Activated gamma-delta T cell (primary cell): Measurements from ENCODE around the gene SORD.
"Not testable (repeated sequence)": the region's sequence is repeated elsewhere in the genome, so short reads cannot be mapped to it uniquely, and the experiment has no call there.

Source experiments
- DNase-seq: peaks from one replicate; lab custom pipeline; 2025; lab: John Stamatoyannopoulos, UW

Gene SORD

DNA sequence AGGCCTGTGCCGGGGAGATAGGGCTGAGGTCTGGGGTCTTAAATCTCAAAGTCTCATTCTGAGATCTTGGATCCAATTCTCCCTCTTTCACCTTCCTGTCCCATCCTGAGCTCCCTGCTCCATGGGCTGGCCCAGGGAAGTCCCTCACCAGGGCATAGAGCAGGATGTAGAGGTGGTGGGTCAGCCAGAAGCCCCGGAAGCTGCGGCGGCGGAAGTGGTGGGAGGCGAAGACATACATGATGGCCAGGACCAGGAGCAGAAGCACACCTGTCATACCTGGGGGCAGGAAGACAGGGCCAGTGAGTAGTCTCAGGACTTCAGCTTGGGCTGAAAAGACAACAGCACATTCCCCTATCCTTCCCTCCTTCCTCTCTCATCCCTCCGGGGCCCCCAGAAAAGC lies 74.5 kb downstream of the SORD start:
- DNase-seq: no peak

- DNase-seq: no peak
Measured at GRCh38 chr15:45099549-45100165, 76.7 kb downstream of the SORD start.

- DNase-seq: no peak
Measured at GRCh38 chr15:45100884-45101625, 78.1 kb downstream of the SORD start.

- DNase-seq: no peak
Measured at GRCh38 chr15:45101749-45102148, 78.8 kb downstream of the SORD start.

- DNase-seq: no peak
Measured at GRCh38 chr15:45102226-45102625, 79.2 kb downstream of the SORD start.

DNA sequence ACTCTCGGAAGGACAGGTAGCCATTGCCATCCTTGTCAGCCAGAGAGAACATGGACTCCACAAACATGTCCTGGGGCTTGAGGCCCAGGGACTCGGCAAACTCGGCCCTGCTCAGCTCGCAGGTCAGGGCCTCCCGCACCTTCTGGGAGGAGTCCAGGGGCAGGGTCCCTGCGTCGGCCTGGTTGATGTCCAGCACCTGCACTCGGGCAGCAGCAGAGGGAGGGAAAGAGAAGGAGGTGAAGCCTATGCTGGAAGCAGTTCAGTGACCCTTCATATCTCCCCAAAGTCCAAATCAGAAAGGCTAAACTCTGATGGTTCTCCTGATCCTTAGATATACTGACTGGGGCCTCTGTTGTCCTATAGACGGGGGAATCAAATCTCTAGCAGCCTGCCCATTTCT lies 81.2 kb downstream of the SORD start:
- not testable (repeated sequence) for DNase-seq

DNA sequence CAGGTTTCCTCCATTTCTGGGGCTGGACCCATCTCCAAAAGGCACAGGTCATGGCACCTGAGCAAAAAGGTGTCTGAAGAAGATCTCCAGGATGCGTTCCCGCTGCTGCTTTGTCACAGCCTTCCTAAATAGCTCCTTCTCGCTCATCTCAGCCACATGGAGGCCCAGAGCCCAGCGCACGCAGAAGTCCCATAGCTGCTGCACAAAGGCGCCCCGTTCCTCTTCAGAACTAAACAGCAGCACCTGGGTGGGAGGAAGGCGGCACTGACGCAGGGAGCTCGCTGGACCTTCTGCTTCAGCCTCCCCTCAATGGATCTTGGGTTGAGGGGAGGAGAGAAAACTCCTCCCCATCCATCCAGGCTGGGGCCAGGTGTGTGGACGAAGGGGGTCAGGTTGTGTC lies 82.6 kb downstream of the SORD start:
- DNase-seq: no peak

DNA sequence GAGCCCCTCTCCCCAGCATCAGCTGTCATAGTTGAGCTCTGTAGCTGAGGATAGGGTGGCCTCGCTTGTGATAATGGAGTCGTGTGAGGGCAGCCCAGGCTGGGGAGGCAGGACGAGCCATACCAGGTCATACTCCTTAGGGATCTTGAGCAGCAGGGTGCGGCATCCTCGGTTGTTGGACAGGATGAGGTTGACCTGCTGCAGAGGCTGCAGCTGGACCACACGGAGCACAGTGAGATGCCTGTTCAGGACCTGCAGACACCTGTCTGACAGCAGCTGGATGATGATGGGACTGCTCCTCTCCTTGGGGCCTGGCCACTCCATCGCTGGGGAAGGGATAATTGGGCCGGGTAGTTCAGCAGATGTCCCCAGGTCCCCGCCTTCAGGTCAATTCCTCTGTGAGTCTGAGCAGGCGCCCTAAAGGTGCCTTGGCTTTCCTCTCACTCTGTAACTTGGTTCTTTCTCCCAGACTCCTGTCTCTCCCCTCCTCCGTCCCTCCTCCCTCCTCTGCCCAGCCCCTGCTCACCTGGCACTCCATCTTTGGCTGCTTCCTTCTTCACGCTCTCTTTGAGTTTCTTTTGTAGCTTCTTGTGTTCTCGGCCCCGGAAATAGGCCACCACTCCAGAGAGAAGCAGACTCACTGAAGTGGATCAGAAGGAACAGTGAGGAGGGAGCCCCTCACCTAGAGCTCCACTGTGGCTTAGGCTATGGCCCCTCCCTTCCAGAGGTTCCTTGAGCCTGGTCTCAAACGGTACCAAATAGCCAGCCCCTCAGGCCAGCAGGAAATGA lies 83.2 kb downstream of the SORD start:
- DNase-seq: no peak

DNA sequence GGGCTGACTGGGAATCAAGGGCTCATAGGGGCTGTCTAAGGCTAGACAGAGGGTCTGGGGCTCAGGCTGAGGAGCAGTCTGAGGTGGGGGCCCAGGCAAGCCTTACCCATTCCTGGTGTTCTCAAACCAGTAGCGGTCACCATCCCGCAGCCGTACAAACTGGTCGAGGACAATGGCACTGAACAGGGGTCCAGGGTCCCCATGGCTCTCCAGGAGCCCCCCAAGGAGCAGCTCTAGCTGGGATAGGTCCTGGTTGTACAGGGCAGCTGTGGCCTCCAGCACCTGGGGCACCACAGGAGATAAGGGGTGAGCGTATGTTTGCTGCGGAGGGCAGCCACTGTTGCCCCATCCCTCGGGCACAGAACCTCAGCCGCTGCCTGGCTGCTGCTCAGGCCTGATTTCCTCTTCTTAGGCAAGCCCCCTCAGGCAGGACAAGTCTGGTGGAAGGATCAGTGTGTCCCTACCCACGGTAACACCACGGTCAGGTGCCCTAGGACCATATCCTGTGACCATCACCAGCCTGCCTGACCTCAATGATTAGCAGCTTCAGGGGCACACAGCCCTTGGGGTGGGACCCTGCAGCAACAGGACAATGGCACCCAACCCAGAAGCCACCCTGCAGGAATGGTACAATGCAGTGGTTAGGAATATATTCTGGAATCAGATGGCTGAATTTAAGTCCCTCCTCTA lies 85.1 kb downstream of the SORD start:
- DNase-seq: no peak

DNA sequence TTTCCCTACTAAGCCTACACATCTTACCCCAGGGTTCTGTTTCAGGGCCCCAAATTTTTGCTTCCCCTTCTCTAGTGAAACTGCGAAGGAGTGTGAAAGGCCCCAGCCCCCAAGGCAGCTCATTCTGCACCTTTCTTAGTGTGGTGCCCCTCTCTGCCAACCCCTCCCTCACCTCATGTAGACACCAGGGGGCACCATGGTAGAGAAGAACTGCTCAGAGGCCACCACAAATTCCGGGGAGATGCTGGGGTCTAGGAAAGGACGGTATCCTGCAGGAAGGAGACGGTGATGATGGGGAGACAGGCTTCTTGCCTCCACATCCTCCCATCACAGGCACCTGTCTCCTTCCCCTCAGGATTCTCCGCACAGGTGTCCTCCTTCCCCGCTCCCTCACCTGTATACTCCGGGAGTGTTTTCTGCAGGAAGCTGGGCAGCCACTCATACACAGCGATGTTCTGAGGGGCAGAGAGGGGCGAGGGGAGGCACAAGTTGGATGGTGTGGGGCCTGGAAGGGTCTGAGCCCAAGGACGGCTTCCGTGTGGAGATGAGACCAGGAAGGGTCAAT lies 87.3 kb downstream of the SORD start:
- no peak for DNase-seq

GRCh38 chr15:45111390-45112142 lies 88.6 kb downstream of the SORD start:
- DNase-seq: no peak

GRCh38 chr15:45112143-45112590 lies 89.2 kb downstream of the SORD start:
- no peak for DNase-seq

DNA sequence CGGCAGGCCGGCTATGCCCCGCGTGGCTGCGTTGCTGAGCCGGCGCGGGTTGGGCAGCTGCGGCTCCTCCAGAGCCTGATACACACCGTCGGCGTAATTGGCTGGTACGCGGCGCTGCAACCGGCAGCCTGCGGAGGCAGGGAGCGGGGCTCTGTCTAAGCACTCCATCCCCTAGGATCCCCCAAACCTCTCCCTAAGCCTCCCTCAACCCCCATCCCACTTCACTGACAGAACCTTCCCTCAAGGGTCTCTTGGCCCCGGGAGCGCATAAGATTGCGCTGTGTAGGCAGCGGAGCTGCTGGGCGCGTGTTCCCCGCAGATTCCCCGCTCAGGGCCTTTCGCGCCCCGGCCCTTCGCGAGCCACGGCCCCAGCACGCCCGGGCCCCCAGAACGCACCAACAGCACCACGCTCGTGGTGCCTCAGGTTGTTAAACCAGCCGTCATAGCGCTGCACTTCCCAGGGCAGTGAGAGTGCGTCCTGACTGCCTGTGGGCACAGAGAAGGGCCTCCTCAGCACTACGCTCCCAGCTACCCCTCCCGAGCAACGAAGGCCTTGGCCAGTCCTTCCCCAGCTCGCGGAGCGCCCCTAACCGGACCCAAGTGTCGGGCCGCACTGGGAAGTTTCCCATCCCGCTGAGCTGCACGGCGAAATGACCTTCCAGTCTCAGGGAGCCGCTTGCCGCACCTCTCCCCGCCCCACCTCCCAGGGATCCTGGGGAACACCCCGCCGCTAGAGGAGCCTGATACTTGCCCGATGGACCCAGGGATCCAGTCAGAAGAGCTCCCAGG lies 89.8 kb downstream of the SORD start:
- DNase-seq: no peak

DNA sequence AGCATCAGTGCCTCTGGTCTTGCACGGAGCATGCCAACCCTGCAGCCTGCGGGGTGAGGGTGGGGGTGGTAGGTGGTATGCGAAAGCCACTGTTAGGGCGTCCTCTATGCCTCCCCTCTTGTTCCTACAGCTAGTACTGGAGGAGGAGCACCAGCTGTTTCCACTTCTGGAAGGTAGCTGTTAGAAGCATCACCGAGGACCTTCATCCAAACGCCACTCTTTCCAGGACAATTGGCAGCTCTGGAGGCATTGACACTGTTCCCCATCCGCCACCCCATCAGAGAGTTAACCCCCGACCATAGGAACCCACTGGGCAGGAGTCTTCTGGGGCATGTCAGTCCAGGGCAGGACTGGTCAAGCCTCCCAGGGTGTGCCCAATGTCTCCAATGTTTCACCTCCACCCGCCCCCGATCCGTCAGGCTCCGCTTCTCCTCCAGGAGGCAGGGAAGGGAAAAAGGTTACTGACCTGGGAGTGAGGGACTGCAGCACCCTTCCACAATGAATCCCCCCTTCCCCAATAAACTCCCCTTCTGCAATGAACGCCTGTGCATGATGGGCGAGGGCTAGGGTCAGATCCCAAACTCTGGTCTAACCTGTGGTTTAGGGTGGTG lies 90.5 kb downstream of the SORD start:
- no peak for DNase-seq

DNA sequence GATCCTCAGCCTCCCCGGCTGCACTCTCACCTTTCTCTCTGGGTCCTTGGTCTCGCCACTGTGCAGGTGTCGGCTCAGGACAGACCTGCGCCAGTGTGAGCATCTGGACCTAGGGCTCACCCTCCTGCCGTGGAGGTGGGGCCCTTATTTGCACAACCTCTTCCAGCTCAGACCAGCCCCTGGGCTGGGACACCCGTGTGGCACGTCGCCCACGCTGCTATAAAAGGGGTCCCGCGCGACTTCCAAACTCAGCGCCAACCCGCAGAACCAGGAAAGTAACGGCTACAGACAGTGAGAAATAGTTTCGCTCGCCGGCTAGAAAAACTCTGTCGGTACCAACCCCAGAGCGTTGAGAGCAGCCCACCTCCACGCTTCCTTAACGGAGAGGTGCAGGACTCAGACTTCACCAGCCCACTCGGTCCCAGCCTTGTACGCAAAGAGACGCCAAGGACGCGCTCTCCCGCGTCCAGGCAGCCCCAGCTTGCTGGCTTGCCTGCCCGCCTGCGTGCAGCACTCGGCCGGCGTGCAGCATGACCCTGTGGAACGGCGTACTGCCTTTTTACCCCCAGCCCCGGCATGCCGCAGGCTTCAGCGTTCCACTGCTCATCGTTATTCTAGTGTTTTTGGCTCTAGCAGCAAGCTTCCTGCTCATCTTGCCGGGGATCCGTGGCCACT lies 91.2 kb downstream of the SORD start, which contains the start of the genes DUOX2 and DUOXA2:
TSS of gene DUOX2 (minus strand) at position 97 of the 675 bp plus-strand sequence. CDS start 761 bp downstream, outside the sequence.
TSS of gene DUOXA2 (plus strand) at position 251 of the 675 bp plus-strand sequence. CDS start at position 531, 280 bp downstream.
- DNase-seq: no peak

DNA sequence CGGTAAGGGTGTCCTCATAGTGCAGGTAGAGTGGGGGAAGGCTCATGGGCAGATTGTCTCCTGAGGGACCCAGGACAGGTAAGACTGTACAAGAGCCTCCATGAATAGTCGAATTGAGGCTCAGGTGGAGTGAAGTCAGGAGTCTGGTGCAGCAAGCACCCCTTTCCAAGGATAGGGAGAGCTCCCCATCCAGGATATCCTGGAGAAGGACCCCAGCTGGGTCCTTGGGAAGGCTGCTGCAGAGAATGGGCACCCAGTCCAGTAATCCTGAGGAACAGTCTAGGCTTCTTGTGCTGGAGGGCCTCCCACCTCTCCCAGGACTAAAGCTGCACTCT lies 91.7 kb downstream of the SORD start:
- no peak for DNase-seq

GRCh38 chr15:45115312-45115820 lies 92.4 kb downstream of the SORD start:
- no peak for DNase-seq

DNA sequence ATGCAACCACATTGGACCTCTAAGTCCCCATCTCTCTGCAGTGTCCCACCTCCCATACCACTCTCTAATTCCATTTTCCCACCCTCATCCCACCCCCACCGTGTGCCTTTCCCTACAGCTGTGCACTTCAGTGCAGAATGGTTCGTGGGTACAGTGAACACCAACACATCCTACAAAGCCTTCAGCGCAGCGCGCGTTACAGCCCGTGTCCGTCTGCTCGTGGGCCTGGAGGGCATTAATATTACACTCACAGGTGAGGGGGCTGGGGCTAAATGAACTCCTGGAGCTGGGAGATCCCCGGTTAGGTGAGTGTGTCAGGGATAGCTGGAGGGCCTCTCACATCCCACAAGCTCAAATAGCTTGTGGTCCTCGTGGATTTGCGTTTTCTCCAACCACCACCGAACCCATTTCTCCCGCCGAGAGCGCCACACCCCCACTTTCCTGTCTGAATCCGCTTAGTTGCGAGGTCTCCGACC lies 93.0 kb downstream of the SORD start:
- DNase-seq: no peak
